ENCODE results near the gene EIF4G1. TPM values are rescaled to one million over a fixed set of nuclear protein-coding genes. Genes with fewer than 3 reads are reported as not detected.

EIF4G1 gene
- total and polyA plus RNA-seq, 2 experiments from 2014 or later, result 166 to 275 TPM

DNA sequence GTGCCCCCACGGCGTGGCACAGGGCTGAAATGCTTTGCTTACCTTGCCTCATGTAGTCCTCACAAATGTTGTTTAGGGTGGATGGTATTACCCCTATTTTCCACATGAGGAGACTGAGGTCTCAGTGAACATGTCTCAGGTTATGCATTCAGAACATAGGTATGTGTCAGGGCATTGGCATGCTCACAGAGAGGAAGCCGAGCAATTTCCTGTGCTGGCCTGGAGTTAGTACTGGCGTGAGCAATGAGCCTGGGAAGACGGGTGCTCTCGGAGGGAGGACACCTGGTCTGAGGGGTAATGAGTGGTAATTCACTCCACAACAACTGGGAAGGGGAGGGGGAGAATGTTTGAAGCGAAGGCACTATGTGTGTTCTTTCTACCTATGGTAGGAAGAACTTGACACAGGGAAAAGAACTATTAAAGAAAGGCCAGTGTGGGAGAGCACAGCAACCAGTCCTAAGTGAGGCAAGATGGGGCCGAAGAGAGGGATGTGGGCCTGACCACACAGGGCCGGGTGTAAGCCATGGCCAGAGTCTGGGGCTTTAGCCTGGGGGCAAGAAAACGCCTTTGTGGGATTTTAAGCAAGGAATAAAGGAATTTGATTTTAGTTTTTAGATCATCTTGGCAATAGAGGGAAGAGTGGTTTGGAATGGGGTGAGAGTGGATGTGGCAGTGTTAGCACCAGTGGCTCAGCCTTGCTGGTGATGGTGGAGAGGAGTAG lies 18.1 kb downstream of the EIF4G1 start:
- H3K4me3 ChIP-seq, result no peak overlapping the region
- H3K9me3 ChIP-seq (ENCODE audit: low read depth), result no peaks in the 10 kb centered on the region
- H3K27ac ChIP-seq, result peak overlapping the region; percentile 50
- H3K4me1 ChIP-seq (ENCODE audit: low read depth), result no peaks in the 10 kb centered on the region
- no peaks in the 10 kb centered on the region for H3K27me3 ChIP-seq
- DNase-seq (ENCODE audit: low read depth in 1 of 2, low spot score in 1 of 2), result peak in 1 of 2 donors; percentile 87
- peaks cover 65% of the 10 kb centered on the region for H3K36me3 ChIP-seq
- no peak for TF ChIP-seq CTCF (IDR thresholded peaks at IDR 0.05; ENCODE audit: low read depth, low read length)

- no peaks in the 10 kb centered on the region for H3K9me3 ChIP-seq (ENCODE audit: low read depth)
- H3K4me3 ChIP-seq, result no peak overlapping the region
- peaks cover 58% of the 10 kb centered on the region for H3K36me3 ChIP-seq
- peak overlapping the region; percentile 12 for H3K27ac ChIP-seq
- no peak for TF ChIP-seq CTCF (IDR thresholded peaks at IDR 0.05; ENCODE audit: low read depth, low read length)
- DNase-seq (ENCODE audit: low read depth in 1 of 2, low spot score in 1 of 2), result no peak
- no peaks in the 10 kb centered on the region for H3K4me1 ChIP-seq (ENCODE audit: low read depth)
- H3K27me3 ChIP-seq, result no peaks in the 10 kb centered on the region
Measured at GRCh38 chr3:184333190-184333589, 18.8 kb downstream of the EIF4G1 start.

- DNase-seq (ENCODE audit: low read depth in 1 of 2, low spot score in 1 of 2), result no peak
- no peak for TF ChIP-seq CTCF (IDR thresholded peaks at IDR 0.05; ENCODE audit: low read depth, low read length)
- Histone ChIP-seq H3K4me1 (ENCODE audit: low read depth) (peaks cover under 1% of the 10 kb centered on the region), H3K27ac (peak overlapping the region; percentile 12), H3K9me3 (ENCODE audit: low read depth) (no peaks in the 10 kb centered on the region), H3K36me3 (peaks cover 53% of the 10 kb centered on the region), H3K4me3 (no peak overlapping the region), H3K27me3 (no peaks in the 10 kb centered on the region)
Measured at GRCh38 chr3:184333700-184334099, 19.3 kb downstream of the EIF4G1 start.

DNA sequence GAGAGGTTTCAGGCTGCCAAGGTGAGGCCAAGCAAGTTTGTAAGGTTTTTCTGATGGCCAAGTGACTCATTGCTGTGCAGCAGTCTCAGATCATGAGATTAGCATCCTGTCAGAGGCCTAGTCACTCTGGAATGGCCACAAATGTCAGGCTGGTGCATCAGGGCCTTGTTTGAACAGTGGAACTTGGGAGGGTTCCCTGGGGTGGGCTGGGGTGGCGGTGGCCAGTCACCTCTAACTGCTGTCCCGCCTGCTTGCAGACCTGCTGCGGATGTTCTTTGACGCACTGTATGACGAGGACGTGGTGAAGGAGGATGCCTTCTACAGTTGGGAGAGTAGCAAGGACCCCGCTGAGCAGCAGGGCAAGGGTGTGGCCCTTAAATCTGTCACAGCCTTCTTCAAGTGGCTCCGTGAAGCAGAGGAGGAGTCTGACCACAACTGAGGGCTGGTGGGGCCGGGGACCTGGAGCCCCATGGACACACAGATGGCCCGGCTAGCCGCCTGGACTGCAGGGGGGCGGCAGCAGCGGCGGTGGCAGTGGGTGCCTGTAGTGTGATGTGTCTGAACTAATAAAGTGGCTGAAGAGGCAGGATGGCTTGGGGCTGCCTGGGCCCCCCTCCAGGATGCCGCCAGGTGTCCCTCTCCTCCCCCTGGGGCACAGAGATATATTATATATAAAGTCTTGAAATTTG lies 20.2 kb downstream of the EIF4G1 start:
- peaks cover 44% of the 10 kb centered on the region for H3K36me3 ChIP-seq
- DNase-seq (ENCODE audit: low read depth in 1 of 2, low spot score in 1 of 2), result no peak
- no peak overlapping the region for H3K4me3 ChIP-seq
- H3K4me1 ChIP-seq (ENCODE audit: low read depth), result peaks cover 5% of the 10 kb centered on the region
- H3K27me3 ChIP-seq, result no peaks in the 10 kb centered on the region
- peak overlapping the region; percentile 93 for H3K27ac ChIP-seq
- H3K9me3 ChIP-seq (ENCODE audit: low read depth), result no peaks in the 10 kb centered on the region
- TF ChIP-seq CTCF (IDR thresholded peaks at IDR 0.05; ENCODE audit: low read depth, low read length), result no peak

- H3K27ac ChIP-seq, result peak overlapping the region; percentile 93
- no peaks in the 10 kb centered on the region for H3K27me3 ChIP-seq
- no peak for TF ChIP-seq CTCF (IDR thresholded peaks at IDR 0.05; ENCODE audit: low read depth, low read length)
- no peaks in the 10 kb centered on the region for H3K9me3 ChIP-seq (ENCODE audit: low read depth)
- H3K4me1 ChIP-seq (ENCODE audit: low read depth), result peaks cover 5% of the 10 kb centered on the region
- H3K4me3 ChIP-seq, result peak overlapping the region; percentile 66
- no peak for DNase-seq (ENCODE audit: low read depth in 1 of 2, low spot score in 1 of 2)
- H3K36me3 ChIP-seq, result peaks cover 37% of the 10 kb centered on the region
Measured at GRCh38 chr3:184335291-184335660, 20.9 kb downstream of the EIF4G1 start.
